NCI-H1092 treated with DMSO at 0.1 percent for 48 hours (cell line): ENCODE measurements around the gene PRMT1.
"Not testable (repeated sequence)": the region's sequence is repeated elsewhere in the genome, so short reads cannot be mapped to it uniquely, and the experiment has no call there.

Source experiments
- DNase-seq: peaks from one replicate; lab custom pipeline; 2025; lab: John Stamatoyannopoulos, UW

PRMT1 gene

GRCh38 chr19:49677231-49677900 is at the start of gene PRMT1:
Gene PRMT1 (plus strand): TSS chr19:49677271. CDS start chr19:49677281, 10 bp downstream.
- DNase-seq, result peak; percentile 65

- no peak for DNase-seq
Measured at GRCh38 chr19:49629659-49630058, 47.4 kb upstream of the PRMT1 start.

- no peak for DNase-seq
Measured at GRCh38 chr19:49631014-49631588, 46.0 kb upstream of the PRMT1 start.

DNA sequence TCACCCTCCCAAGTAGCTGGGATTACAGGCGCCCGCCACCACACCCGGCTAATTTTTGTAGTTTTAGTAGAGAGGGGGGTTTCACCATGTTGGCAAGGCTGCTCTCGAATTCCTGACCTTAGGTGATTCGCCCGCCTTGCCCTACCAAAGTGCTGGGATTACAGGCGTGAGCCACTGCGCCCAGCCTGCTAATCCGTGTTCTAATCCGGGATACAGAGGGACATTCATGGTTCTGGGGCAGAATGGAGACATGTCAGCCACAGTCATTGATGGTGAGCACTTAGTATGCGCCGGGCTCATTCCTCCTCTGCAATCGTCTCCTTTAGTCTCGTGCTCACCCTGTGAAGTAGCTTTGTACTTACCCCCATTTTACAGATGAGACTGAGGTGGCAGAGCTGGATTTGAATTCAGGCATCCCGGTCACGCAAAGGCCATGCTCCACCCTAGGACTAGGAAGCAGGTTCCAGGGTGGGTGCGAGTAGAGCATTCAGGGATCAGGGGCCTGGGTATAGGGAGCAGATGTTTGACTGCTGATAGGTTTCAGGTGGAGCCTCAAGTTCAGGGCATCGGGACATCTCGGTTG is 45.4 kb upstream of the PRMT1 start:
- DNase-seq, result no peak

- DNase-seq, result no peak
Measured at GRCh38 chr19:49632576-49632975, 44.5 kb upstream of the PRMT1 start.

DNA sequence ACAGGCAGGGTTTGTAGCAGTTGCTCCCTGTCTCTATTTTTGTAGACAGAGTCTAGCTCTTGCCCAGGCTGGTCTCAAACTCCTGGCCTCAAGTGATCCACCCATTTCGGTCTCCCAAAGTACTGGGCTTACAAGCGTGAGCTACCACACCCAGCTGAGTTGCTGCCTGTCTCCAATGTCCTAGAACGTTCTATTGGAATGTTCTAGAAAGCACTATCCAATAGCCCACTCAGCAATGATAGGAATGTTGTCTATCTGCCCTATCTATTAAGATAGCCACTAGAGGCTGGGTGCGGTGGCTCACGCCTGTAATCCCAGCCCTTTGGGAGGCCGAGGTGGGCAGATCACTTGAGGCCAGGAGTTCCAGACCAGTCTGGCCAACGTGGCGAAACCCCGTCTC is 43.8 kb upstream of the PRMT1 start:
- not testable (repeated sequence) for DNase-seq

DNA sequence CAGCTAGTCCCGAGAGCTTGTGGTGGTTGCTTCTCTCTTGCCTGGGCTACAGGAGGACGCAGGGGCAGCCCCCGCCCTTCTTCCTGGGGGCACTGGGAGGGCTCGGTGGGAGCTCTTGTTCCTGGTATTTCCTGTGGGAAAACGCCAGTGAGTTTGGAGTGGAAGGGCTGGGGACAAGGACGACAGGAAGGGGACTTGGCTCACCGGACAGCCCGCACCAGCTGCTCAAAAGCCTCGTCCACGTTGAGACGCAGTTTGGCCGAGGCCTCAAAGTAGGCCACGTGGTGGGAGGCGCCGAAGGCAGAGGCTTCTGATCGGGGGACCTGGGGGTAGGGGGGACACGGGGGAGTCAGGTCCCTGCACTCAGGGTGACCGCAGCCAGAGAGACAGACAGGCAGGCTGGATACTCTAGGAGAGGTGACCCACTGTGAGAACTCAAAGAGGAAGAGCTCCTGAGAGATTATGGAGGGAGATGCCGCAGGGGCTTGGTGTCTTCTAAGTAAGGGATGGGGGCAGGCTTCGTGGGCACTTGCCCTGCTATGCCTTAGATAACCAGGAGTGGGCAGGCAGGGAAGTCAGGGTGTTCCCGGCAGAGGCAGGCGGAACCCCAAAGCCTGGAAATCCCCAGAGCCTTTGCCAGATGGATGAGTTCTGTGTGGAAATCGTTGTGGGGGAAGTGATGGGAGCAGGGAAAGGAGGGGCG is 41.4 kb upstream of the PRMT1 start:
- no peak for DNase-seq

GRCh38 chr19:49636233-49636932 is 40.7 kb upstream of the PRMT1 start:
- DNase-seq, result no peak

DNA sequence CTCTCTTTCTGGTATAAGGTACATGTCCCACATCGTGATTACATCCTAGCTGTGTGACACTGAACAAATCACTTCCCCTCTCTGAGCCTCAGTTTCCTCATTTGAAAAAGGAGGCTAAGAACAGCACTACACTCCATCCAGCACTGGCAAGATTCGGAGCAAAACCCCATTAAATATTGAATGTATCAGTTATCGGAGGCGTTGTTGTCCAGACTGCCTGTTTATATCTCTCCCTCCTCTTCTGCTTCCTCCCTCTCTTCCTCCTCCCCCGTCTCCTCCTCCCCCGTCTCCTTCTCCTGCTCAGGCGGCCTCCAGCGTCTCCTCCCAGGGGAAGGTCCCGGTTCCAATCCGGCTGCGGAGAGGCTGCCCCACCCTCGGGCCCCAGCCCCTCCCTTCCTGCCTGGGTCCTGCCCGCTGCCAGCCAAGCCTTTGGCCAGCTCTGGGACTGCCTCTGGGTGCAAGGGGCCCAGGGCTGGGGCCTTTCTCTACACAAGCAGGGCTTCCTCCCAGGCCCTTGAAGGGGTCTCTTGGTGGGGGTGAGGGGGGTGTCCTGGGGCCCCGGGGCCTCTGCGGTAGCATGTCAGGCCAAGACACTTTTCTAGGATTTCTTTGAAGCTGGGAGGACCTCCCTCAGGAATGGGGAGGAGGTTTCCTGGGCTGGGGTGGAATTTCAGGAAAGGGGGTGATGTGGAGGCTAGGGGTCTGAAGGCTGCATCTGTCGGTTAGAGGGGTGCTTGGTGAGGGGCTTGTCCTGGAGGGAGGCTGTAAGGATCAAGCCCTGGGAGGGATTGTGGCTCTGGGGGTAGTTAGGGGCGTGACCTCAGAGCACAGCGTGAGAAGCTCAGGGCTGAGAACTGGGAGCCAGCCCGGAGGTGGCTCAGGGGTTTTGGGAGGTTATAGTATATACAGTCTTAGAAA is 39.0 kb upstream of the PRMT1 start:
- no peak for DNase-seq

- no peak for DNase-seq
Measured at GRCh38 chr19:49639401-49640112, 37.5 kb upstream of the PRMT1 start.

- DNase-seq, result peak; percentile 97
Measured at GRCh38 chr19:49640113-49640898, 36.8 kb upstream of the PRMT1 start, which contains the start of gene RRAS. Gene RRAS (minus strand): TSS chr19:49640143. CDS start chr19:49640098, 45 bp downstream.

DNA sequence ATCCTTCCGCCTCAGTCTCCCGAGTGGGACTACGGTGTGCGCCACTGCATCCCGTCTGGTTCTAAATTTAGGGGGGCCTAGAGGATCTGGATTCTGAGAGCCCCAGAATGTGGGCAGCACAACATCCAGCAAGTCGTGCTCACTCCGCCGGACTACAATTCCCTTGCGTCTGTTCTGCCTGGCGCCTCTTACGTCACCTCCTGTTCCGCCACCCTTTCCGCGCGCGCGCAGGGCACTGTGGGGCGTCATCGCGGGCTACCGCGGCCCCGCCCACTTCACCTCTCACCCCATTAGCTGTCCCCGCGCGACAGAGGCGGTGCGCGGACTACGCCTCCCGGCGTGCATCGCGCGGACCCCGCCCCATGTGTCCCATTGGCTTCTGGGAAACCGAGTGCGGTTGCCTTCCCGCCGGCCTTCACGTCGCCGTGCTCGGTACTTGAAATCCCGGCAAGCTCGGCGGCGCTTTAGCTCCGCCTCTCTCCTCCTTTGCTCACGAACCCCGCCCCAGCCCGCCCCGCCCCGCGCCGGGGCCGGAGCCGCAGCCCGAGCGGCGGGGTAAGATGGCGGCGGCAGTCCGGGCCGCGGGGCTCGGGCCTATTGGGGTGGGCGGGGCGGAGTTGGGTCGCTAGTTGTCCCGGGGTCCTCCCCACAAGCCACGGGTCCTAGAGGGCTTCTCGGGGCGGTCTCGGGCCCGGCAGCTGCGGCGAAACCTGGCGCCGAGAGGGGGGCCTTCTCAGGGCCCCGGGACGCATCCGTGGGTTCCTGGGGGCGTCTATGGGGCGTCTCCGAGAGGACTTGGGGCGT is 35.2 kb upstream of the PRMT1 start, which contains the start of gene SCAF1:
SCAF1 (plus strand) TSS at position 522 of the 804 bp plus-strand sequence. CDS start 2,818 bp downstream, outside the sequence.
- peak; percentile 96 for DNase-seq

DNA sequence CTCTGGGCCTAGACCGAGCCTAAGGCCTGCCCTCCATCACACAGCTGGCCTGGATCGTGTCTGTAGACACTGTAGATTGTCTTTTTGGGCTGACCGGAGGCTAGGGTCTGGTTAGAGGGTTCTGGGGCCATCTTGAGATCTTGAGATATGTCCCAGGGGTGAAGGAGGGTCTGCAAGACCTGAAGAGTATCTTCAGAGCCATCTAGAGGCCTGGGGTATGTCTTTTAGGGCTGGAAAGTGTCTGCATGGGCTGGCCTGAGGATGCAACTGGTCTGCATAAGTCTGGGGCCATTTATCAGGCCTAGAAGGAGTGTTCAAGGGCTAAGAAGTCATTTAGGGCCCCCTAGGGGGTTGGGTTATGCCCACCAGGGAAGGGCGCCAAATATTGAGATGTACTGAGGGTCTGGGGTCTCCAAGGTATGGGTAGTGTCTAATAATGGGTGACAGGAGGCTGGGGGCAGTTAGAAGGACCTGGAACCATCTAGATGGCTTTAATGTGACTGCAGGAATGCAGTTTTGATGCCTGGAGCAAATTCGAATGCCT is 34.5 kb upstream of the PRMT1 start:
- no peak for DNase-seq

DNA sequence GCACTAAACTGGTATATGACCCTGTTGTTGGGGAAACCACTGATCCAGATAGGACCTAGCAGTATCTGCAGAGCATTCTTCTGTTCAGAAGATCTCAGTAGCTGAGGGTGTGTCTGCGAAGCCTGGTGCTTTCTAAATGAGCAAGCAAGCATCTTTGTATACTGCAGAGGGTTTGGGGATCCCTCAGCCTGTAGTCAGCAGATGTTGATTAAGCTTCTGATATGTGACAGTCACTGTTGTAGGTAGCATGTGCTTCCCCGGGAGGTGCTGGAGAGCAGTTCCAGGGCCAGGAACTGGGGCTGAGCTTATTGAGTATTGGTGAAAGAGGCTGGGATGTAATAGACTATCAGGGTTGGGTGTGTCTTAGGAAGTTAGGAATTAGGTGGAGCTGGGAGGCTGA is 33.6 kb upstream of the PRMT1 start:
- no peak for DNase-seq

GRCh38 chr19:49645592-49645991 is 31.5 kb upstream of the PRMT1 start:
- DNase-seq, result no peak

GRCh38 chr19:49645995-49646394 is 31.1 kb upstream of the PRMT1 start:
- DNase-seq, result no peak

GRCh38 chr19:49646586-49646985 is 30.5 kb upstream of the PRMT1 start:
- DNase-seq, result no peak
